Activated CD4-positive, alpha-beta memory T cell treated with anti-CD3 and anti-CD28 coated beads for 36 hours (primary cell): ENCODE data around the gene TRIM31. TPM values are rescaled to one million over a fixed set of nuclear protein-coding genes. Genes with fewer than 3 reads are reported as not detected.

Source experiments
- CTCF ChIA-PET: fragments of 350-600 bp; sonication (Branson Sonifier 250); formaldehyde crosslinking; loops from one replicate; lab custom pipeline; 2021; ENCODE audit warnings: antibody characterized with exemption, inconsistent platforms; lab: Charles Lee
- POLR2A ChIA-PET: fragments of 350-600 bp; sonication (Branson Sonifier 250); formaldehyde crosslinking; loops from one replicate; lab custom pipeline; 2021; ENCODE audit warnings: antibody characterized with exemption; lab: Charles Lee
- DNase-seq: peaks from one replicate; pipeline ENCODE4 v3.0.0-alpha.2; 2020
- H3K27ac Mint-ChIP-seq: one replicate; pipeline ENCODE4 v1.8.0; 2021; ENCODE audit warnings: mixed read lengths
- H3K27me3 Mint-ChIP-seq: one replicate; pipeline ENCODE4 v1.8.0; 2021; ENCODE audit warnings: mixed read lengths
- H3K36me3 Mint-ChIP-seq: one replicate; pipeline ENCODE4 v1.8.0; 2021; ENCODE audit warnings: mixed read lengths
- H3K4me1 Mint-ChIP-seq: one replicate; pipeline ENCODE4 v1.8.0; 2021; ENCODE audit warnings: low read depth, mixed read lengths
- H3K4me3 Mint-ChIP-seq: one replicate; pipeline ENCODE4 v1.8.0; 2021; ENCODE audit warnings: mild to moderate bottlenecking, mixed read lengths
- H3K9me3 Mint-ChIP-seq: one replicate; pipeline ENCODE4 v1.8.0; 2021; ENCODE audit warnings: mixed read lengths
- intact Hi-C: fragments of 100-400 bp; cut with micrococcal nuclease; formaldehyde crosslinking; loops from one replicate; pipeline ENCODE4 v1.15.1; 2023
- total RNA-seq, 2 experiments: library from RNA; stranded (reverse); gene quantifications; one replicate each; pipeline ENCODE4 v1.2.3, GENCODE V29; 2021

Gene TRIM31
- total RNA-seq, 2 experiments from 2014 or later, result not detected

DNA sequence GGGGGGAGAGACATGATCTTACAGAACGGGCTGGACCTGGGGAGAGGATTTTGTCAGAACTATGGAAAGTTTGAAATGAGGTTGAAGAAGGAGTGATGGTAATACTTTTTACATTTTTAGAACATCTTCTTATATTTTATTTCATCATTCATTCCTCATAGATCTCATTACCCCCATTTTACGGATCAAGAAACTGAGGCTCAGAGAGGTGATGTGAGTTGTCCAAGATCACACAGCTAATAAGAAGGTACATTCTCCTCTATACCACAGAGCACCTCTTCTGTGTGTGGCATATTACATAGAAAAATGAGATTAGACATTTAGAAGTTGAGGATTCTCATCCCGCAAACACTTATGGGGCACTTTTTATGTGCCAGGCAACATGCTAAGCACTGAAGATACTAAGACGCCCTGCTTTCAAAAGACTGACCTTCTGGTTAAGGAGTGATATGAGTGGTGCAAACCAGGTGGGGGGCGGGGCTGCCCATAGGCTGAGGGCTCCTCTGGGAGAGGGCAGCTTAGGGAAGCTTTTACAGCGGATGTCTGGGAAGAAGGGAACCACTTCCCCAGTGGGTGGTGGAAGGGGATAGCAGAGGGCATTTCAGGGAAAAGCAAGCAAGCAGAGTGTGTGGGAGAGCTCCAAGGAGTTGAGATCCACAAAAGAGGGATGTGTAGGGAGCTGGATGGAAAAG lies 19.9 kb downstream of the TRIM31 start:
- Mint-ChIP-seq H3K27ac (no peak overlapping the region), H3K27me3 (peaks cover 33% of the 10 kb centered on the region), H3K36me3 (no peaks in the 10 kb centered on the region), H3K4me1 (peaks cover 9% of the 10 kb centered on the region), H3K9me3 (no peaks in the 10 kb centered on the region), H3K4me3 (no peak overlapping the region)
- intact Hi-C loops, result no loop called here
- ChIA-PET POLR2A (interaction anchor here (0.5 kb wide), 1 partner anchor 443 kb away, joined by 3 read pairs; no protein-coding TSS in a partner anchor), CTCF (interaction anchor here (1.2 to 2.8 kb wide), 3 partner anchors 8 to 38 kb away, joined by 4 to 15 read pairs (median 7); no protein-coding TSS in a partner anchor)
- no peak for DNase-seq

DNA sequence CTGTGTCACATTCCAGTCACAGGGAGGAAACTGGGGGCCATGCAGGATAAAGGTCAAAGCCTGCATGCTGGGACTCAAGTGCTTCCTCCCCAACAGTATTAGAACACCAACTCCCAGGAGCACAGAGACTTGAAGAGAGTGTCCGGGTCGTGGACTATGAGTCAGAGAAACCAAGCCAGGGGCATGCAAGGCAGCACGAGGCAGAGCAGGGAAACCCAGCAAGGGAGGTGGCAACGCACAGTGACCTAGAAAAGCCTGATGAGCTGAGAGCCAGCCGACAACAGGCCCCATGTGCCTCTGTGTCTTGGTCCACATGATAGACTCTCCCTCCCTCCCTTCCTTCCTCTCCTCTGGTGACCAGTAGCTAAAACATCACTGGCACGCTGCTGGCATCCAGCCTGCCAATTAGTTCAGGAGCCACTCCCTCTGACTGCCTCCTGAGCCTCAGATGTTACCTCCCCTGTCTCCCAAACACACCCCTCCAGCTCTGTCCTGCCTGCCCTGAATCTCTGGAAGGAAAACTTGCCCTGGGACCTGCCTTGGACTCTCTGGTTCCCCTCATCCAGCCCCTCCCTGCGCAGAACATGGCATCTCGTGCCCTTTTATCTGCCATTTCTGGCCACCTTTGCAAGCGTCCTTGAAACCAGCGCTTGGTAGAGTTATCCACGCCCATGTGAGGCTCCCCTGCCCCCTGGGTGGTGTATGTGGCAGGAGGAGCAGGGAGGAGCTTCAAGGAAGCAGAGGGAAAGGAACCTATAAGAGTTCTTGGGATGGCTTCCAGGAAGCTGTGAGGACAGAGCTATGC lies 21.1 kb downstream of the TRIM31 start:
- intact Hi-C loops, result no loop called here
- H3K27me3 Mint-ChIP-seq, result peaks cover 33% of the 10 kb centered on the region
- no peak for DNase-seq
- POLR2A ChIA-PET, result no interaction called here
- H3K36me3 Mint-ChIP-seq, result no peaks in the 10 kb centered on the region
- H3K4me1 Mint-ChIP-seq, result no peaks in the 10 kb centered on the region
- H3K4me3 Mint-ChIP-seq, result no peak overlapping the region
- H3K9me3 Mint-ChIP-seq, result no peaks in the 10 kb centered on the region
- no peak overlapping the region for H3K27ac Mint-ChIP-seq
- CTCF ChIA-PET, result interaction anchor here (0.9 to 1.8 kb wide), 2 partner anchors 10 to 11 kb away, joined by 3 to 7 read pairs; no protein-coding TSS in a partner anchor

- Mint-ChIP-seq H3K27ac (no peak overlapping the region), H3K27me3 (peaks cover 21% of the 10 kb centered on the region), H3K4me3 (no peak overlapping the region), H3K36me3 (no peaks in the 10 kb centered on the region), H3K4me1 (no peaks in the 10 kb centered on the region), H3K9me3 (no peaks in the 10 kb centered on the region)
- DNase-seq, result no peak
- CTCF ChIA-PET, result interaction anchor here (0.7 to 1.3 kb wide), 3 partner anchors 14 to 157 kb away, joined by 3 to 8 read pairs (median 4); no protein-coding TSS in a partner anchor
- POLR2A ChIA-PET, result no interaction called here
- intact Hi-C loops, result no loop called here
Measured at GRCh38 chr6:30087876-30088275, 25.0 kb downstream of the TRIM31 start.

DNA sequence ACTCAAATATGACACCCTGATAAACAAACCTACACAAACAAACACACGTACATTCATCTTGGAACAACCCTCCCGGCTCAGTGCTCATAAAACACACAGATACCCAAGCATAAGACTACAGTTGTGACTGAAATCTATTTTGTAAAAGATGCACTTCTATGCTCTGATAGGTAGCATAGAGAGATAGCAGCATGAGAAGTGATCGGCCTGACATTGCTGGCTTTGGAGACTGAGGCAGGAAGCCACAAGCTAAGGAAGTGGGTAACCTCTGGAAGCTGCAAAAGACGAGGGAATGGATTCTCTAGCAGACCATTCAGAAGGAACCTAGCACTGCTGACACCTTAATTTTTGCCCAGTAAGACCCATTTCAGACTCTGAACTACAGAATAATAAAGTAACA lies 35.7 kb downstream of the TRIM31 start:
- POLR2A ChIA-PET, result interaction anchor here (1.0 to 1.1 kb wide), 2 partner anchors 10 to 142 kb away, joined by 3 read pairs; no protein-coding TSS in a partner anchor
- no peak overlapping the region for H3K27ac Mint-ChIP-seq

GRCh38 chr6:30075790-30076732 lies 36.8 kb downstream of the TRIM31 start:
- CTCF ChIA-PET, result interaction anchor here (0.7 to 2.4 kb wide), 5 partner anchors 26 to 55 kb away, joined by 3 to 12 read pairs (median 3); no protein-coding TSS in a partner anchor
- DNase-seq, result peak; percentile 33
- POLR2A ChIA-PET, result interaction anchor here (1.6 to 2.0 kb wide), 2 partner anchors 10 to 27 kb away, joined by 3 to 9 read pairs; no protein-coding TSS in a partner anchor
- H3K9me3 Mint-ChIP-seq, result no peaks in the 10 kb centered on the region
- intact Hi-C loops, result no loop called here
- peak overlapping the region; percentile 34 for H3K4me3 Mint-ChIP-seq
- no peak overlapping the region for H3K27ac Mint-ChIP-seq
- H3K27me3 Mint-ChIP-seq, result peaks cover 29% of the 10 kb centered on the region
- H3K36me3 Mint-ChIP-seq, result peaks cover 4% of the 10 kb centered on the region
- H3K4me1 Mint-ChIP-seq, result peaks cover 39% of the 10 kb centered on the region

More for the DNA sequence above, 35.7 kb downstream of the TRIM31 start:
- intact Hi-C loops, result no loop called here
- H3K27me3 Mint-ChIP-seq, result peaks cover 22% of the 10 kb centered on the region
- peaks cover 2% of the 10 kb centered on the region for H3K9me3 Mint-ChIP-seq
- no peak for DNase-seq
- H3K36me3 Mint-ChIP-seq, result no peaks in the 10 kb centered on the region
- H3K4me3 Mint-ChIP-seq, result no peak overlapping the region
- CTCF ChIA-PET, result interaction anchor here (0.8 to 2.4 kb wide), 3 partner anchors 26 to 93 kb away, joined by 3 to 12 read pairs (median 3); no protein-coding TSS in a partner anchor
- peaks cover 31% of the 10 kb centered on the region for H3K4me1 Mint-ChIP-seq

DNA sequence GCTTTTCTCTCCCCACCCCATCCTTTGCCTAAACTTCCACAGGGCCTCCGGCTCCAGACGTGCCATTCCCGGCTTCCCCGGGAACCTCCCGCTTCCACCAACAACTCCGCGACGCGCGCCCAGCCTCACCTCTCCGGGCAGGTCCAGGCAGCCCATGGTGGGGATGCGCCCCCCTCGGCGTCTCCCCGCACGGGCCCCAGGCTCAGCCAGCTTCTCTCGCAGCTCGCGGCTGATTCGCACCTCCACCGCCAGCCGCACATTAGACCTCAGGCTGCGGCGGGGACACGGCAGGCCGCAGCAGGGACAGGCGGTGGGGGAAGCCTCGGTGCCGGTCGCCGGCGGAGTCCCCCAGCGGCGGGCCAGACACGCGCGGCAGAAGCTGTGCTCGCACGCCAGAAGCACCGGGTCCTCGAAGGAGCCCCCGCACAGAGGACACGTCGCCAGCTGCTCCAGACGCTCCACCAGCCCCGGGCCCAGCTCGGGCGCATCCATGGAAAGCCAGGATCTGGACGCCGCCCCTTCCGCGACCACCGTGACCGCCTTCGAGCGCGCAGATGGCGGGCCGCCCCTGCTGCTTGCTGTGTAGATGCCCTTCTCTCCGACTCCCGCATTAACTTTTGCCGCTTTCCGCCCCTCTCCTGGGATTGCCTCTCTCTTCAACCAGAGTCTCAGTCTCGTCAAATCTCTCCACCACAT lies 37.6 kb downstream of the TRIM31 start, which contains the start of gene RNF39:
RNF39 (minus strand) TSS at position 676 of the 696 bp plus-strand sequence; CDS start at position 492, 184 bp downstream.
- intact Hi-C loops, result no loop called here
- H3K27me3 Mint-ChIP-seq, result peaks cover 34% of the 10 kb centered on the region
- H3K4me1 Mint-ChIP-seq, result peaks cover 45% of the 10 kb centered on the region
- H3K27ac Mint-ChIP-seq, result no peak within 1 kb of the TSS
- peak within 1 kb of the TSS; percentile 61 for H3K4me3 Mint-ChIP-seq
- CTCF ChIA-PET, result interaction anchor here (0.7 to 1.3 kb wide), 4 partner anchors 28 to 56 kb away, joined by 3 to 4 read pairs (median 3); no protein-coding TSS in a partner anchor
- POLR2A ChIA-PET, result interaction anchor here (1.6 to 2.0 kb wide), 2 partner anchors 9 to 28 kb away, joined by 3 to 9 read pairs; no protein-coding TSS in a partner anchor
- DNase-seq, result no peak
- H3K9me3 Mint-ChIP-seq, result no peaks in the 10 kb centered on the region
- peaks cover 10% of the 10 kb centered on the region for H3K36me3 Mint-ChIP-seq

DNA sequence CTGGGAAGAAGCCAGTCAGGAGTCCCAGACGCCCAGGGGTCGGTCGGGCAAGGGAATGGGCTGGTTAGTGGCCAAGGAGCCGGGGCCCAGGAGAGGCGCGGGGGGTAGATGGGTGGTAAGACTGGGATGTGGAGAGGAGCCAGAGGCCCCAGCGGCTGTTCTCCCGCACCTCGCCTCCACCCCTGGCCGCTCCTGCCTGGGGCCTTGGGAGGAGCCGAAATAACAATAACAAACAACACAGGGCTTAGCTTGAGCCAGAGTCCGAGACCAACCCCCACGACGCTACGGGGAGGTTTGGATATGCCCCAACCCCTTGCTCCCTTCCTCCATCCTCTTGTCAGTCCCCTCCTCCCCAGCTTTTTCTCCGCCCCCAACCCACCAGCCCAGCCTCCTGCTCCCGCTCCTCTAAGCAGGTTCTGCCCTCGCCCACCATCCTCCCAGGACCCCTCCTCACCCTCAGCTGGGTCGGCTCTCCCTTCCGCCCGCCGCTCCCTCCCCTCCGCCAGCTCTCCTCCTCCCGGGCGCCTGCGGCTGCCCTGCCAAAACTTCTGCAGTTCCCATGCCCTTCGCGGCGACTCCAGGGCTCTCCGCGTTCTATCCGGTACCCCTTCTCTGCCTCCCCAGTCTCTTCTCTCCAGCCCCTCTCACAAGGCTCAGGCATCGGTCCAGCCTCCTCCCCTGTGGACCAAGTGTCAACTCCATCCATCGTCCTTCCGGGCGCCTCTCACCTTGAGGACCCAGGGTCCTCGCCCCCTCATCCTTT lies 38.4 kb downstream of the TRIM31 start:
- POLR2A ChIA-PET, result interaction anchor here (1.6 to 2.0 kb wide), 2 partner anchors 9 to 29 kb away, joined by 3 to 9 read pairs; no protein-coding TSS in a partner anchor
- peak overlapping the region; percentile 61 for H3K4me3 Mint-ChIP-seq
- no peak for DNase-seq
- peaks cover 45% of the 10 kb centered on the region for H3K4me1 Mint-ChIP-seq
- no peak overlapping the region for H3K27ac Mint-ChIP-seq
- no peaks in the 10 kb centered on the region for H3K9me3 Mint-ChIP-seq
- H3K36me3 Mint-ChIP-seq, result peaks cover 17% of the 10 kb centered on the region
- peaks cover 34% of the 10 kb centered on the region for H3K27me3 Mint-ChIP-seq
- intact Hi-C loops, result no loop called here
- CTCF ChIA-PET, result interaction anchor here (1.1 to 1.3 kb wide), 3 partner anchors 28 to 57 kb away, joined by 3 to 4 read pairs (median 3); no protein-coding TSS in a partner anchor

- H3K27me3 Mint-ChIP-seq, result peaks cover 34% of the 10 kb centered on the region
- no peak overlapping the region for H3K27ac Mint-ChIP-seq
- DNase-seq, result no peak
- CTCF ChIA-PET, result interaction anchor here (0.7 to 1.3 kb wide), 2 partner anchors 12 to 58 kb away, joined by 3 to 4 read pairs; partner anchors contain the start of gene POLR1H
- POLR2A ChIA-PET, result no interaction called here
- intact Hi-C loops, result no loop called here
- no peak overlapping the region for H3K4me3 Mint-ChIP-seq
- peaks cover 47% of the 10 kb centered on the region for H3K4me1 Mint-ChIP-seq
- H3K9me3 Mint-ChIP-seq, result no peaks in the 10 kb centered on the region
- peaks cover 23% of the 10 kb centered on the region for H3K36me3 Mint-ChIP-seq
Measured at GRCh38 chr6:30073489-30074235, 39.2 kb downstream of the TRIM31 start.

GRCh38 chr6:30071858-30072257 lies 41.0 kb downstream of the TRIM31 start:
- ChIA-PET CTCF (no interaction called here), POLR2A (interaction anchor here (1.2 kb wide), 1 partner anchor 11 kb away, joined by 3 read pairs; the partner anchor contains the start of gene POLR1H)
- DNase-seq, result no peak
- H3K36me3 Mint-ChIP-seq, result peaks cover 26% of the 10 kb centered on the region
- H3K9me3 Mint-ChIP-seq, result no peaks in the 10 kb centered on the region
- no peak overlapping the region for H3K27ac Mint-ChIP-seq
- peaks cover 34% of the 10 kb centered on the region for H3K27me3 Mint-ChIP-seq
- intact Hi-C loops, result no loop called here
- H3K4me1 Mint-ChIP-seq, result peaks cover 53% of the 10 kb centered on the region
- H3K4me3 Mint-ChIP-seq, result no peak overlapping the region
